ENCODE results near the gene TAF7L. TPM values are rescaled to one million over a fixed set of nuclear protein-coding genes. Genes with fewer than 3 reads are reported as not detected.

TAF7L gene
- total RNA-seq, 1 experiment from 2014 or later, result not detected

DNA sequence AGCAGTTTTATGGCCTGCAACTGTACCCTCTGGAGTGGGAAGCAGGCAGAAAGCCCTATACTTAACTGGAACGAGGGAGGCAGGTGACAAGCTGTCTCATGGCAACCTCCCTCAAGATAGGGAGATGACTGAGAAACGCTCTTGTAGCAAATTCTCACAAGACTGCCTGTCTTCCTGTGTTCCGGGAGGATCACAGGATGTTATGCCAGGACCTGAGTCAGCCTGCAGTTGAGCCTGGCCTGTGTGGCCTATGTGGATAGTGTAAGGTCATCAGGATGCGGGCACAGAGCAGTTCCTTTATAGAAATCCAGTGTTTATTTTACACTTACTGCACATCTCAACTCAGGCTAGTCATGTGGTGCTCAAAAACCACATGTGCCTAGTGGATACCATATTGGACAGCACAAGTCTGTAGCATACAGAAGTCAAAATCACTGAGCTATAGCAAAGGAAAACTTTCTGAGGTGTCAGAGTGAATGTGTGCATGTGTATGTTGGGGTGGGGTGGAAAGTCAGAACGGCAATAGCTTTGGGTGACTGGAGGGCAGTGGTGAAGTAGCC, 25.2 kb downstream of the TAF7L start:
- H3K27me3 ChIP-seq (ENCODE audit: insufficient read depth, low read length), result no peaks in the 10 kb centered on the region
- H2BK120ac ChIP-seq (ENCODE audit: low read depth, low read length, poor library complexity, severe bottlenecking), result no peak overlapping the region
- TF ChIP-seq, protein P1, sequence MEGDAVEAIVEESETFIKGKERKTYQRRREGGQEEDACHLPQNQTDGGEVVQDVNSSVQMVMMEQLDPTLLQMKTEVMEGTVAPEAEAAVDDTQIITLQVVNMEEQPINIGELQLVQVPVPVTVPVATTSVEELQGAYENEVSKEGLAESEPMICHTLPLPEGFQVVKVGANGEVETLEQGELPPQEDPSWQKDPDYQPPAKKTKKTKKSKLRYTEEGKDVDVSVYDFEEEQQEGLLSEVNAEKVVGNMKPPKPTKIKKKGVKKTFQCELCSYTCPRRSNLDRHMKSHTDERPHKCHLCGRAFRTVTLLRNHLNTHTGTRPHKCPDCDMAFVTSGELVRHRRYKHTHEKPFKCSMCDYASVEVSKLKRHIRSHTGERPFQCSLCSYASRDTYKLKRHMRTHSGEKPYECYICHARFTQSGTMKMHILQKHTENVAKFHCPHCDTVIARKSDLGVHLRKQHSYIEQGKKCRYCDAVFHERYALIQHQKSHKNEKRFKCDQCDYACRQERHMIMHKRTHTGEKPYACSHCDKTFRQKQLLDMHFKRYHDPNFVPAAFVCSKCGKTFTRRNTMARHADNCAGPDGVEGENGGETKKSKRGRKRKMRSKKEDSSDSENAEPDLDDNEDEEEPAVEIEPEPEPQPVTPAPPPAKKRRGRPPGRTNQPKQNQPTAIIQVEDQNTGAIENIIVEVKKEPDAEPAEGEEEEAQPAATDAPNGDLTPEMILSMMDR (conservative IDR thresholded peaks at IDR 0.05), result no peak
- no peak overlapping the region for H3K23ac ChIP-seq (ENCODE audit: insufficient read length, low read depth, low read length)
- H3K18ac ChIP-seq (ENCODE audit: insufficient read length, low read depth, low read length), result no peak overlapping the region
- Mint-ChIP-seq H3K9me3 (peaks cover 52 to 69% of the 10 kb centered on the region in 2 experiments), H3K36me3 (ENCODE audit: insufficient read depth in 1 of 3, low read depth in 3 of 3) (peaks cover 0 to 2% (median 0%) of the 10 kb centered on the region in 3 experiments; a peak in 2 of 7 replicates), H3K27me3 (ENCODE audit: low read depth) (peaks cover 2% of the 10 kb centered on the region; the same call in 1 of the 2 replicates), H3K4me1 (no peaks in the 10 kb centered on the region), H3K27ac (no peak overlapping the region), H3K4me3 (no peak overlapping the region)
- no peak overlapping the region for H2AFZ ChIP-seq (ENCODE audit: low read length)
- no peaks in the 10 kb centered on the region for H3K4me1 ChIP-seq (ENCODE audit: insufficient read depth, low read length)
- no peak overlapping the region for H4K8ac ChIP-seq (replicated peaks; ENCODE audit: insufficient read length, low read depth, low read length)
- H3K4me2 ChIP-seq (ENCODE audit: insufficient read depth, insufficient read length, low read length), result no peak overlapping the region
- no peak overlapping the region for H2BK12ac ChIP-seq (ENCODE audit: insufficient read length, low read depth, low read length)
- no peak for DNase-seq
- H3K14ac ChIP-seq (ENCODE audit: insufficient read depth, low read length), result no peak overlapping the region
- WGBS (ENCODE audit: extremely low coverage, insufficient read length, low lambda C conversion rate), result no CpG with 5 or more reads among the region's 5 CpGs
- H3K23me2 ChIP-seq (ENCODE audit: insufficient read length, low read depth, low read length, poor library complexity, severe bottlenecking), result no peaks in the 10 kb centered on the region
- no peak overlapping the region for H2AK5ac ChIP-seq (ENCODE audit: insufficient read length, low read length)
- no peak overlapping the region for H3T11ph ChIP-seq (ENCODE audit: low read length)
- no peaks in the 10 kb centered on the region for H3K79me1 ChIP-seq (ENCODE audit: insufficient read depth, low read depth, low read length, poor library complexity, severe bottlenecking)
- no peak overlapping the region for H2BK15ac ChIP-seq (ENCODE audit: low read depth, low read length)
- no peak overlapping the region for H2BK20ac ChIP-seq (ENCODE audit: low read depth, low read length, poor library complexity, severe bottlenecking)
- H2BK5ac ChIP-seq (ENCODE audit: insufficient read length, low read length), result no peak overlapping the region
- H3K9ac ChIP-seq (ENCODE audit: extremely low read depth, insufficient read length, low read length), result no peak overlapping the region
- H4K5ac ChIP-seq (ENCODE audit: insufficient read length, low read depth, low read length), result no peak overlapping the region
- no peak overlapping the region for H4K91ac ChIP-seq (ENCODE audit: insufficient read length, low read depth, low read length)
- H3K79me2 ChIP-seq (ENCODE audit: insufficient read depth, low read length), result no peaks in the 10 kb centered on the region
- no peak overlapping the region for H3K4ac ChIP-seq (ENCODE audit: low read depth, low read length)
- H4K20me1 ChIP-seq (ENCODE audit: control insufficient read depth, insufficient read depth, insufficient read length), result no peaks in the 10 kb centered on the region
- no peak overlapping the region for H3K27ac ChIP-seq (ENCODE audit: insufficient read length, low read depth, low read length)
- H3K9me3 ChIP-seq (ENCODE audit: control insufficient read depth, low read depth, low read length), result peaks cover 67% of the 10 kb centered on the region
- H3K56ac ChIP-seq (ENCODE audit: insufficient read length, low read depth, low read length), result no peak overlapping the region
